H9 (cell line): ENCODE results near the gene LINS1. TPM values are rescaled to one million over a fixed set of nuclear protein-coding genes. Genes with fewer than 3 reads are reported as not detected.

Experiments
- DNase-seq: peaks from one replicate; pipeline ENCODE4 v3.0.0-alpha.2; 2017
- H2AFZ ChIP-seq: one replicate; pipeline ENCODE4 v1.6.1; 2013; ENCODE audit warnings: mild to moderate bottlenecking, low read length, control low read depth, moderate library complexity
- H2AK5ac ChIP-seq: 2 replicates; pipeline ENCODE4 v1.6.1; 2013; ENCODE audit warnings: low read length, control low read depth, mixed read lengths; ENCODE audit not compliant: insufficient read length
- H2BK120ac ChIP-seq: one replicate; pipeline ENCODE4 v1.6.1; 2013; ENCODE audit warnings: low read depth, mild to moderate bottlenecking, low read length, control low read depth, inconsistent platforms; ENCODE audit not compliant: poor library complexity, severe bottlenecking
- H2BK12ac ChIP-seq: 2 replicates; pipeline ENCODE4 v1.6.1; 2013; ENCODE audit warnings: low read length, control low read depth, mixed read lengths, low read depth; ENCODE audit not compliant: insufficient read length
- H2BK15ac ChIP-seq: 2 replicates; pipeline ENCODE4 v1.6.1; 2013; ENCODE audit warnings: low read depth, low read length, control low read depth
- H2BK20ac ChIP-seq: one replicate; pipeline ENCODE4 v1.6.1; 2013; ENCODE audit warnings: low read depth, mild to moderate bottlenecking, low read length, control low read depth, inconsistent platforms; ENCODE audit not compliant: poor library complexity, severe bottlenecking
- H2BK5ac ChIP-seq: 2 replicates; pipeline ENCODE4 v1.6.1; 2013; ENCODE audit warnings: low read length, control low read depth, mixed read lengths; ENCODE audit not compliant: insufficient read length
- H3K14ac ChIP-seq: 2 replicates; pipeline ENCODE4 v1.6.1; 2013; ENCODE audit warnings: low read length, control low read depth; ENCODE audit not compliant: insufficient read depth
- H3K18ac ChIP-seq: 2 replicates; pipeline ENCODE4 v1.6.1; 2013; ENCODE audit warnings: low read depth, mild to moderate bottlenecking, mixed read lengths, low read length, control low read depth; ENCODE audit not compliant: insufficient read length
- H3K23ac ChIP-seq: 2 replicates; pipeline ENCODE4 v1.6.1; 2013; ENCODE audit warnings: low read length, control low read depth, mixed read lengths, low read depth; ENCODE audit not compliant: insufficient read length
- H3K23me2 ChIP-seq: 2 replicates; pipeline ENCODE4 v1.6.1; 2013; ENCODE audit warnings: low read depth, mild to moderate bottlenecking, mixed read lengths, low read length, control low read depth; ENCODE audit not compliant: insufficient read length, poor library complexity, severe bottlenecking
- H3K27ac ChIP-seq: 2 replicates; pipeline ENCODE4 v1.5.1; 2013; ENCODE audit warnings: low read length, control low read depth, mixed read lengths, low read depth; ENCODE audit not compliant: insufficient read length
- H3K27me3 ChIP-seq: 2 replicates; pipeline ENCODE4 v1.6.1; 2013; ENCODE audit warnings: low read length, control low read depth, inconsistent platforms; ENCODE audit not compliant: insufficient read depth
- H3K4ac ChIP-seq: 2 replicates; pipeline ENCODE4 v1.6.1; 2013; ENCODE audit warnings: low read depth, mild to moderate bottlenecking, control low read depth, inconsistent platforms, low read length, moderate library complexity
- H3K4me1 ChIP-seq: 2 replicates; pipeline ENCODE4 v1.6.1; 2013; ENCODE audit warnings: low read length, control low read depth, inconsistent platforms; ENCODE audit not compliant: insufficient read depth
- H3K4me2 ChIP-seq: 2 replicates; pipeline ENCODE4 v1.6.1; 2013; ENCODE audit warnings: low read length, control low read depth, mixed read lengths; ENCODE audit not compliant: insufficient read length, insufficient read depth
- H3K56ac ChIP-seq: 2 replicates; pipeline ENCODE4 v1.6.1; 2013; ENCODE audit warnings: low read depth, mild to moderate bottlenecking, mixed read lengths, low read length, control low read depth; ENCODE audit not compliant: insufficient read length
- H3K79me1 ChIP-seq: 2 replicates; pipeline ENCODE4 v1.6.1; 2013; ENCODE audit warnings: low read depth, mild to moderate bottlenecking, moderate library complexity, low read length, control low read depth, inconsistent platforms; ENCODE audit not compliant: insufficient read depth, poor library complexity, severe bottlenecking
- H3K79me2 ChIP-seq: 2 replicates; pipeline ENCODE4 v1.6.1; 2013; ENCODE audit warnings: low read length, control low read depth, inconsistent platforms; ENCODE audit not compliant: insufficient read depth
- H3K9ac ChIP-seq: 2 replicates; pipeline ENCODE4 v1.6.1; 2013; ENCODE audit warnings: low read length, control low read depth, mixed read lengths; ENCODE audit not compliant: insufficient read length; ENCODE audit errors: extremely low read depth
- H3K9me3 ChIP-seq: one replicate; pipeline ENCODE4 v1.6.1; 2013; ENCODE audit warnings: low read depth, low read length, inconsistent platforms; ENCODE audit not compliant: control insufficient read depth
- H3T11ph ChIP-seq: one replicate; pipeline ENCODE4 v1.6.1; 2013; ENCODE audit warnings: mild to moderate bottlenecking, low read length, control low read depth, inconsistent platforms
- H4K20me1 ChIP-seq: one replicate; pipeline ENCODE4 v1.6.1; 2013; ENCODE audit not compliant: control insufficient read depth, insufficient read length, insufficient read depth
- H4K5ac ChIP-seq: 2 replicates; pipeline ENCODE4 v1.6.1; 2013; ENCODE audit warnings: low read depth, mild to moderate bottlenecking, mixed read lengths, low read length, control low read depth; ENCODE audit not compliant: insufficient read length
- H4K8ac ChIP-seq: replicated peaks from 2 replicates; pipeline ENCODE4 v1.6.1; 2013; ENCODE audit warnings: low read length, control low read depth, mixed read lengths, low read depth; ENCODE audit not compliant: insufficient read length
- H4K91ac ChIP-seq: 2 replicates; pipeline ENCODE4 v1.6.1; 2013; ENCODE audit warnings: low read depth, mild to moderate bottlenecking, moderate library complexity, mixed read lengths, low read length, control low read depth; ENCODE audit not compliant: insufficient read length
- H3K27ac Mint-ChIP-seq, 3 experiments: 2 replicates in 2 of 3; 3 replicates in 1 of 3; pipeline ENCODE4 v1.8.0; 2020 to 2021; ENCODE audit warnings: mixed read lengths in 3 of 3, mild to moderate bottlenecking in 1 of 3, moderate library complexity in 1 of 3
- H3K27me3 Mint-ChIP-seq: 2 replicates; pipeline ENCODE4 v1.8.0; 2021; ENCODE audit warnings: low read depth, mild to moderate bottlenecking, moderate library complexity, mixed read lengths
- H3K36me3 Mint-ChIP-seq, 3 experiments: 2 replicates in 2 of 3; 3 replicates in 1 of 3; pipeline ENCODE4 v1.8.0; 2020 to 2021; ENCODE audit warnings: low read depth in 3 of 3, mixed read lengths in 3 of 3; ENCODE audit not compliant: insufficient read depth in 1 of 3
- H3K4me1 Mint-ChIP-seq, 2 experiments: 2 replicates each; pipeline ENCODE4 v1.8.0; 2020; ENCODE audit warnings: mixed read lengths in 2 of 2
- H3K4me3 Mint-ChIP-seq, 2 experiments: 2 replicates in 1 of 2; 3 replicates in 1 of 2; pipeline ENCODE4 v1.8.0; 2020 to 2021; ENCODE audit warnings: mild to moderate bottlenecking in 2 of 2, mixed read lengths in 2 of 2, moderate library complexity in 1 of 2
- H3K9me3 Mint-ChIP-seq, 2 experiments: 2 replicates in 1 of 2; 3 replicates in 1 of 2; pipeline ENCODE4 v1.8.0; 2020; ENCODE audit warnings: mild to moderate bottlenecking in 2 of 2, mixed read lengths in 2 of 2, moderate library complexity in 1 of 2
- CTCF ChIP-seq: fragments of 200-600 bp; sonication (generic); conservative IDR thresholded peaks from 3 replicates; pipeline ENCODE4 v1.8.0; 2021; ENCODE audit warnings: antibody characterized with exemption, mild to moderate bottlenecking
- total RNA-seq: library from RNA; stranded (reverse); gene quantifications from 2 replicates; pipeline ENCODE4 v1.2.1, GENCODE V29; 2021

LINS1 gene
- total RNA-seq, 1 experiment from 2014 or later, result 8.8 TPM

GRCh38 chr15:100560323-100560722 lies 41.7 kb downstream of the LINS1 start:
- no peaks in the 10 kb centered on the region for H3K27me3 ChIP-seq
- no peak overlapping the region for H2AK5ac ChIP-seq
- no peak overlapping the region for H2BK15ac ChIP-seq
- no peaks in the 10 kb centered on the region for H3K79me1 ChIP-seq
- H3K4me2 ChIP-seq, result no peak overlapping the region
- H3K56ac ChIP-seq, result no peak overlapping the region
- no peak overlapping the region for H4K91ac ChIP-seq
- no peak overlapping the region for H2BK12ac ChIP-seq
- no peak overlapping the region for H3K23ac ChIP-seq
- no peak overlapping the region for H3K9ac ChIP-seq
- no peak overlapping the region for H3K27ac Mint-ChIP-seq
- no peak for DNase-seq
- no peaks in the 10 kb centered on the region for H3K4me1 ChIP-seq
- H2AFZ ChIP-seq, result no peak overlapping the region
- peaks cover 8 to 26% (median 12%) of the 10 kb centered on the region in 3 experiments; a peak in 6 of 7 replicates for H3K36me3 Mint-ChIP-seq
- H2BK5ac ChIP-seq, result no peak overlapping the region
- H3K4me1 Mint-ChIP-seq, result no peaks in the 10 kb centered on the region
- no peak overlapping the region for H3K27ac ChIP-seq
- H4K20me1 ChIP-seq, result no peaks in the 10 kb centered on the region
- H3T11ph ChIP-seq, result no peak overlapping the region
- H4K5ac ChIP-seq, result no peak overlapping the region
- H3K4ac ChIP-seq, result no peak overlapping the region
- no peaks in the 10 kb centered on the region; the same call in 1 of the 2 replicates for H3K27me3 Mint-ChIP-seq
- H3K9me3 Mint-ChIP-seq, result peaks cover 21 to 29% of the 10 kb centered on the region in 2 experiments
- no peak overlapping the region for H2BK20ac ChIP-seq
- no peaks in the 10 kb centered on the region for H3K79me2 ChIP-seq
- no peak overlapping the region for H2BK120ac ChIP-seq
- H3K9me3 ChIP-seq, result peaks cover 7% of the 10 kb centered on the region
- H4K8ac ChIP-seq, result no peak overlapping the region
- TF ChIP-seq CTCF, result no peak
- no peak overlapping the region for H3K14ac ChIP-seq
- no peak overlapping the region for H3K18ac ChIP-seq
- no peaks in the 10 kb centered on the region for H3K23me2 ChIP-seq
- H3K4me3 Mint-ChIP-seq, result no peak overlapping the region
